ENCODE measurements around the gene HBZ.
A peak's percentile ranks its signal among the peaks of the same experiment; 100 is the strongest.

HBZ gene

GRCh38 chr16:164827-165538, 12.5 kb downstream of the HBZ start:
- Histone ChIP-seq H3K9me3 (no peaks in the 10 kb centered on the region), H3K36me3 (no peaks in the 10 kb centered on the region)

GRCh38 chr16:165539-166374, 13.3 kb downstream of the HBZ start, which contains the start of gene HBM:
Gene HBM (plus strand): TSS chr16:165978. CDS start chr16:165998, 20 bp downstream.
- Histone ChIP-seq H3K9me3 (no peaks in the 10 kb centered on the region), H3K27ac (no peak within 1 kb of the TSS), H3K4me3 (peak within 1 kb of the TSS in 1 of 2 donors; percentile 7), H3K4me1 (peaks cover 10 to 18% (median 16%) of the 10 kb centered on the region in 4 donors), H3K36me3 (no peaks in the 10 kb centered on the region), H3K27me3 (peaks cover 14 to 76% of the 10 kb centered on the region in 2 donors)
- intact Hi-C loops (cut with DNase I; ENCODE audit: low total_unique reads) = no loop called here
- DNase-seq = no peak
- no peak for TF ChIP-seq CTCF (IDR thresholded peaks at IDR 0.05)

More at GRCh38 chr16:164827-165538, 12.5 kb downstream of the HBZ start:
- peak overlapping the region in 1 of 2 donors; percentile 7 for H3K4me3 ChIP-seq
- no peak for DNase-seq
- TF ChIP-seq CTCF (IDR thresholded peaks at IDR 0.05) = no peak
- peaks cover 10 to 18% (median 16%) of the 10 kb centered on the region in 4 donors for H3K4me1 ChIP-seq
- peaks cover 14 to 71% of the 10 kb centered on the region in 2 donors for H3K27me3 ChIP-seq
- H3K27ac ChIP-seq = no peak overlapping the region
- intact Hi-C loops (cut with DNase I; ENCODE audit: low total_unique reads) = no loop called here

GRCh38 chr16:166375-167121, 14.1 kb downstream of the HBZ start:
- no peaks in the 10 kb centered on the region for H3K9me3 ChIP-seq
- peaks cover 10 to 18% (median 16%) of the 10 kb centered on the region in 4 donors for H3K4me1 ChIP-seq
- no peak overlapping the region for H3K4me3 ChIP-seq
- peaks cover 14 to 77% of the 10 kb centered on the region in 2 donors for H3K27me3 ChIP-seq
- intact Hi-C loops (cut with DNase I; ENCODE audit: low total_unique reads) = no loop called here
- no peak for TF ChIP-seq CTCF (IDR thresholded peaks at IDR 0.05)
- no peaks in the 10 kb centered on the region for H3K36me3 ChIP-seq
- DNase-seq = no peak
- no peak overlapping the region for H3K27ac ChIP-seq

GRCh38 chr16:167122-167690, 14.8 kb downstream of the HBZ start:
- no peak for DNase-seq
- no peak for TF ChIP-seq CTCF (IDR thresholded peaks at IDR 0.05)
- no peaks in the 10 kb centered on the region for H3K9me3 ChIP-seq
- H3K36me3 ChIP-seq = no peaks in the 10 kb centered on the region
- H3K4me3 ChIP-seq = no peak overlapping the region
- H3K4me1 ChIP-seq = peaks cover 10 to 18% (median 16%) of the 10 kb centered on the region in 4 donors
- H3K27me3 ChIP-seq = peaks cover 14 to 80% of the 10 kb centered on the region in 2 donors
- H3K27ac ChIP-seq = no peak overlapping the region
- intact Hi-C loops (cut with DNase I; ENCODE audit: low total_unique reads) = no loop called here

- Histone ChIP-seq H3K4me3 (no peak overlapping the region), H3K36me3 (no peaks in the 10 kb centered on the region), H3K27me3 (peaks cover 14 to 72% of the 10 kb centered on the region in 2 donors), H3K4me1 (peaks cover 10 to 18% (median 16%) of the 10 kb centered on the region in 4 donors), H3K9me3 (no peaks in the 10 kb centered on the region), H3K27ac (no peak overlapping the region)
- TF ChIP-seq CTCF (IDR thresholded peaks at IDR 0.05) = no peak
- intact Hi-C loops (cut with DNase I; ENCODE audit: low total_unique reads) = no loop called here
- no peak for DNase-seq
Observed at GRCh38 chr16:168424-168823, 16.0 kb downstream of the HBZ start.
